Heart left ventricle (tissue), 13 donors: ENCODE results near the gene DGCR6L.
"Not testable (repeated sequence)": the region's sequence is repeated elsewhere in the genome, so short reads cannot be mapped to it uniquely, and the experiment has no call there.

Experiments
- POLR2A ChIP-seq, 2 donors: fragments of 450-650 bp; IDR thresholded peaks; one replicate each; pipeline ENCODE4 v1.6.1; 2017; ENCODE audit warnings: antibody characterized with exemption in 2 of 2, mild to moderate bottlenecking in 2 of 2, moderate library complexity in 2 of 2
- TF ChIP-seq, protein P1 (sequence below), 12 donors: fragments of 200-600 bp; sonication (generic) in 4 of 12; IDR thresholded peaks; one replicate each; pipeline versions ENCODE4 v1.5.0 to v1.8.0; 2018 to 2022; ENCODE audit warnings: antibody characterized with exemption in 12 of 12, mild to moderate bottlenecking in 5 of 12
- donor health status: ischemic (EF 13 %, LVEDD 7.1; RV severe dilation, severe dysfunction).
- donor health status: DM: no; HTN: yes; CAD: no.
- donor health status: DM: no; HTN: no; CAD: no.
- donor health status: ischemic (EF 25% LVEDD 6.9; RV normal size, moderate dysfunction).
- donor health status: ischemic (EF 25% LVEDD 5.7; RV mildly dilated, moderate dysfunction).
- donor health status: ischemic (EF 35%, LVEDD 5.7; RV mildly dilated, moderate dysfunction).
- donor health status: nonischemic (EF 11% LVEDD 7.7; RV severe dilation, severe dysfunction).
- donor health status: DM: yes; HTN: yes; CAD: no.
- donor health status: PGD.
- donor health status: ischemic (EF 29% LVEDD 5.4; RV normal size, mild dysfunction).
- donor health status: nonischemic (EF 23%, LVEDD 6.1; RV moderate dilation, normal function).

- TF ChIP-seq, protein P1, sequence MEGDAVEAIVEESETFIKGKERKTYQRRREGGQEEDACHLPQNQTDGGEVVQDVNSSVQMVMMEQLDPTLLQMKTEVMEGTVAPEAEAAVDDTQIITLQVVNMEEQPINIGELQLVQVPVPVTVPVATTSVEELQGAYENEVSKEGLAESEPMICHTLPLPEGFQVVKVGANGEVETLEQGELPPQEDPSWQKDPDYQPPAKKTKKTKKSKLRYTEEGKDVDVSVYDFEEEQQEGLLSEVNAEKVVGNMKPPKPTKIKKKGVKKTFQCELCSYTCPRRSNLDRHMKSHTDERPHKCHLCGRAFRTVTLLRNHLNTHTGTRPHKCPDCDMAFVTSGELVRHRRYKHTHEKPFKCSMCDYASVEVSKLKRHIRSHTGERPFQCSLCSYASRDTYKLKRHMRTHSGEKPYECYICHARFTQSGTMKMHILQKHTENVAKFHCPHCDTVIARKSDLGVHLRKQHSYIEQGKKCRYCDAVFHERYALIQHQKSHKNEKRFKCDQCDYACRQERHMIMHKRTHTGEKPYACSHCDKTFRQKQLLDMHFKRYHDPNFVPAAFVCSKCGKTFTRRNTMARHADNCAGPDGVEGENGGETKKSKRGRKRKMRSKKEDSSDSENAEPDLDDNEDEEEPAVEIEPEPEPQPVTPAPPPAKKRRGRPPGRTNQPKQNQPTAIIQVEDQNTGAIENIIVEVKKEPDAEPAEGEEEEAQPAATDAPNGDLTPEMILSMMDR (IDR thresholded peaks at IDR 0.05) = not testable (repeated sequence)
- not testable (repeated sequence) for TF ChIP-seq POLR2A (IDR thresholded peaks at IDR 0.05)
These were observed 44.5 kb downstream of the DGCR6L start for GRCh38 chr22:20275325-20275724.
